HEK293T (cell line): ENCODE results near the gene STXBP5.

Experiments used
- BHLHE40 ChIP-seq: fragments of 450-650 bp; IDR thresholded peaks from 2 replicates; pipeline ENCODE4 v1.6.1; 2016; ENCODE audit warnings: mild to moderate bottlenecking, moderate library complexity, borderline replicate concordance
- FOXA1 ChIP-seq: fragments of 450-650 bp; IDR thresholded peaks from 2 replicates; pipeline ENCODE4 v1.6.1; 2016; ENCODE audit warnings: mild to moderate bottlenecking
- FOXM1 ChIP-seq: fragments of 450-650 bp; IDR thresholded peaks from 2 replicates; pipeline ENCODE4 v1.6.1; 2017; ENCODE audit warnings: mild to moderate bottlenecking, borderline replicate concordance
- SP1 ChIP-seq: fragments of 450-650 bp; IDR thresholded peaks from 2 replicates; pipeline ENCODE4 v1.6.1; 2017
- SUZ12 ChIP-seq: fragments of 450-650 bp; IDR thresholded peaks from 2 replicates; pipeline ENCODE4 v1.6.1; 2016; ENCODE audit warnings: mild to moderate bottlenecking
- TARDBP ChIP-seq: fragments of 450-650 bp; IDR thresholded peaks from 2 replicates; pipeline ENCODE4 v1.6.1; 2016
- ZNF384 ChIP-seq: fragments of 450-650 bp; IDR thresholded peaks from 2 replicates; pipeline ENCODE4 v1.6.1; 2016

DNA sequence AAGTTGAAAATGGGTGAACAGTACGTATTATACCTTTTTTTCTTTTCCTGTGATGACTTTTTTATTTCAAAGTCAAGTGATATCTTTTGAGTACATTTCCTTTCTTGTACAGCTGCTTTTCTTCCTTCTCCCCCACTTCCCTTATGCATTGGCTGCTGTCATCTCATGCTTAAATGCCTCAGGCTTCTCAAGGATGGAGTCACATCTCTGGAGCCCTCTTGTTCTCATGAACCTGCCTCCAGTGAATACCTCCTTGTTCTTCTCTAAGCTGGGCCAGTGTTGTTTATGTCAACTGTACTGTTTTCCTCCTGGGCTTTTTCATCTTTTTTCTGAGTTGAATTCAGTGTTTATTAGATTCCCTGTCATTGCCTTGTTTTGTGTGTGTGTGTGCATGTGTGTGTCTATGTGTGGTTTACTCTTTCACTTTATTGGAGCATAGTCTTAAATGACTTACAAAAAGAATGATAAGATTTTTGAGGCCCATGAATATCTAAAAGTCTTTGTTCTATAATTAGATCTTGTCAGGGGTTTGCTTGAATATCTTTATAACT lies 23.6 kb downstream of the STXBP5 start:
- TF ChIP-seq SUZ12 (no peak), FOXM1 (no peak), BHLHE40 (no peak), SP1 (no peak), FOXA1 (no peak), TARDBP (no peak), ZNF384 (no peak)
